ENCODE measurements around the gene MBTD1.

- TF ChIP-seq POLR2A (IDR thresholded peaks at IDR 0.05) = no peak
- no peak for TF ChIP-seq POLR2AphosphoS5 (IDR thresholded peaks at IDR 0.05)
- TF ChIP-seq CTCF (IDR thresholded peaks at IDR 0.05) = no peak
Measured at GRCh38 chr17:51257150-51258081, 2.4 kb downstream of the MBTD1 start.

All from upper lobe of left lung (tissue), 4 donors.